ENCODE measurements around the gene SLC25A38.

Gene SLC25A38

GRCh38 chr3:39407259-39407629 lies 24.1 kb downstream of the SLC25A38 start:
- Histone ChIP-seq H3K9me3 (ENCODE audit: insufficient read depth, low read length) (no peaks in the 10 kb centered on the region), H3K36me3 (replicated peaks; ENCODE audit: low read depth, low read length) (peaks cover 50% of the 10 kb centered on the region), H3K4me1 (ENCODE audit: low read length) (peaks cover 19% of the 10 kb centered on the region), H3K79me2 (ENCODE audit: low read length) (peaks cover 45% of the 10 kb centered on the region), H2AFZ (ENCODE audit: low read depth, low read length) (no peak overlapping the region), H3K27ac (ENCODE audit: low read length) (peak overlapping the region; percentile 84), H3K27me3 (ENCODE audit: low read depth, low read length) (no peaks in the 10 kb centered on the region), H3K4me2 (ENCODE audit: low read length) (peak overlapping the region; percentile 79), H4K20me1 (ENCODE audit: insufficient read depth, low read length) (peaks cover 32% of the 10 kb centered on the region), H3K9ac (ENCODE audit: low read length) (peak overlapping the region; percentile 93), H3K4me3 (ENCODE audit: low read length) (peak overlapping the region; percentile 89)
- TF ChIP-seq, protein P1, sequence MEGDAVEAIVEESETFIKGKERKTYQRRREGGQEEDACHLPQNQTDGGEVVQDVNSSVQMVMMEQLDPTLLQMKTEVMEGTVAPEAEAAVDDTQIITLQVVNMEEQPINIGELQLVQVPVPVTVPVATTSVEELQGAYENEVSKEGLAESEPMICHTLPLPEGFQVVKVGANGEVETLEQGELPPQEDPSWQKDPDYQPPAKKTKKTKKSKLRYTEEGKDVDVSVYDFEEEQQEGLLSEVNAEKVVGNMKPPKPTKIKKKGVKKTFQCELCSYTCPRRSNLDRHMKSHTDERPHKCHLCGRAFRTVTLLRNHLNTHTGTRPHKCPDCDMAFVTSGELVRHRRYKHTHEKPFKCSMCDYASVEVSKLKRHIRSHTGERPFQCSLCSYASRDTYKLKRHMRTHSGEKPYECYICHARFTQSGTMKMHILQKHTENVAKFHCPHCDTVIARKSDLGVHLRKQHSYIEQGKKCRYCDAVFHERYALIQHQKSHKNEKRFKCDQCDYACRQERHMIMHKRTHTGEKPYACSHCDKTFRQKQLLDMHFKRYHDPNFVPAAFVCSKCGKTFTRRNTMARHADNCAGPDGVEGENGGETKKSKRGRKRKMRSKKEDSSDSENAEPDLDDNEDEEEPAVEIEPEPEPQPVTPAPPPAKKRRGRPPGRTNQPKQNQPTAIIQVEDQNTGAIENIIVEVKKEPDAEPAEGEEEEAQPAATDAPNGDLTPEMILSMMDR (IDR thresholded peaks at IDR 0.05; ENCODE audit: low read depth, low read length) = no peak
- no peak for TF ChIP-seq EZH2phosphoT487 (IDR thresholded peaks at IDR 0.05; ENCODE audit: low read depth)

- Histone ChIP-seq H3K36me3 (replicated peaks; ENCODE audit: low read depth, low read length) (peaks cover 57% of the 10 kb centered on the region), H3K79me2 (ENCODE audit: low read length) (peaks cover 45% of the 10 kb centered on the region)
These were observed 24.8 kb downstream of the SLC25A38 start for GRCh38 chr3:39407773-39408492.

GRCh38 chr3:39408493-39409372 lies 25.6 kb downstream of the SLC25A38 start:
- Histone ChIP-seq H3K36me3 (replicated peaks; ENCODE audit: low read depth, low read length) (peaks cover 65% of the 10 kb centered on the region), H3K79me2 (ENCODE audit: low read length) (peaks cover 45% of the 10 kb centered on the region), H3K4me3 (ENCODE audit: low read length) (0 out of 2 replicates have a peak overlapping the region, but pooled peaks have one; percentile 89), H2AFZ (ENCODE audit: low read depth, low read length) (no peak overlapping the region), H3K9ac (ENCODE audit: low read length) (no peak overlapping the region), H3K27me3 (ENCODE audit: low read depth, low read length) (no peaks in the 10 kb centered on the region), H3K27ac (ENCODE audit: low read length) (no peak overlapping the region), H3K4me2 (ENCODE audit: low read length) (peak overlapping the region; percentile 79; the same call in 1 of the 2 replicates), H3K4me1 (ENCODE audit: low read length) (peaks cover 19% of the 10 kb centered on the region), H3K9me3 (ENCODE audit: insufficient read depth, low read length) (no peaks in the 10 kb centered on the region), H4K20me1 (ENCODE audit: insufficient read depth, low read length) (peaks cover 47% of the 10 kb centered on the region)
- TF ChIP-seq, protein P1 (IDR thresholded peaks at IDR 0.05; ENCODE audit: low read depth, low read length) = no peak
- no peak for TF ChIP-seq EZH2phosphoT487 (IDR thresholded peaks at IDR 0.05; ENCODE audit: low read depth)

More at GRCh38 chr3:39407773-39408492, 24.8 kb downstream of the SLC25A38 start:
- peaks cover 19% of the 10 kb centered on the region for H3K4me1 ChIP-seq (ENCODE audit: low read length)
- H3K9ac ChIP-seq (ENCODE audit: low read length) = peak overlapping the region; percentile 93
- H3K4me2 ChIP-seq (ENCODE audit: low read length) = peak overlapping the region; percentile 79
- no peak for TF ChIP-seq EZH2phosphoT487 (IDR thresholded peaks at IDR 0.05; ENCODE audit: low read depth)
- TF ChIP-seq, protein P1 (IDR thresholded peaks at IDR 0.05; ENCODE audit: low read depth, low read length) = no peak
- H2AFZ ChIP-seq (ENCODE audit: low read depth, low read length) = no peak overlapping the region
- peak overlapping the region; percentile 89 for H3K4me3 ChIP-seq (ENCODE audit: low read length)
- no peaks in the 10 kb centered on the region for H3K27me3 ChIP-seq (ENCODE audit: low read depth, low read length)
- peaks cover 39% of the 10 kb centered on the region for H4K20me1 ChIP-seq (ENCODE audit: insufficient read depth, low read length)
- H3K9me3 ChIP-seq (ENCODE audit: insufficient read depth, low read length) = no peaks in the 10 kb centered on the region
- peak overlapping the region; percentile 84 for H3K27ac ChIP-seq (ENCODE audit: low read length)

Measured in OCI-LY3 (cell line).